Endothelial cell (in vitro differentiated cells): Measurements from ENCODE around the gene WDR46. TPM values are rescaled to one million over a fixed set of nuclear protein-coding genes. Genes with fewer than 3 reads are reported as not detected.
A peak's percentile ranks its signal among the peaks of the same experiment; 100 is the strongest.

Source experiments
- DNase-seq: peaks from one replicate; pipeline ENCODE4 v3.0.0; 2021; ENCODE audit warnings: low spot score
- H3K27ac Mint-ChIP-seq: one replicate; pipeline ENCODE4 v1.8.0; 2021; ENCODE audit warnings: mixed read lengths, inconsistent platforms; ENCODE audit not compliant: unreplicated experiment
- H3K27me3 Mint-ChIP-seq: one replicate; pipeline ENCODE4 v1.8.0; 2021; ENCODE audit warnings: mild to moderate bottlenecking, moderate library complexity, mixed read lengths, inconsistent platforms; ENCODE audit not compliant: unreplicated experiment
- H3K36me3 Mint-ChIP-seq: one replicate; pipeline ENCODE4 v1.8.0; 2021; ENCODE audit warnings: mild to moderate bottlenecking, low read depth, mixed read lengths, inconsistent platforms; ENCODE audit not compliant: unreplicated experiment
- H3K4me1 Mint-ChIP-seq: one replicate; pipeline ENCODE4 v1.8.0; 2021; ENCODE audit warnings: mild to moderate bottlenecking, mixed read lengths, inconsistent platforms; ENCODE audit not compliant: unreplicated experiment
- H3K4me3 Mint-ChIP-seq: one replicate; pipeline ENCODE4 v1.8.0; 2021; ENCODE audit warnings: mild to moderate bottlenecking, mixed read lengths, inconsistent platforms; ENCODE audit not compliant: unreplicated experiment
- H3K9me3 Mint-ChIP-seq: one replicate; pipeline ENCODE4 v1.8.0; 2021; ENCODE audit warnings: mixed read lengths, inconsistent platforms; ENCODE audit not compliant: unreplicated experiment
- microRNA-seq: library from miRNA; unstranded; fragments of <30 nt; microRNA quantifications from one replicate; pipeline ENCODE4, GENCODE V29; 2020; ENCODE audit not compliant: unreplicated experiment
- total RNA-seq: library from RNA; stranded (reverse); fragmentation: NEBNext Ultra II Directional; extraction: Animal tissue kit (Norgen Biotek cat#: 25700); gene quantifications from one replicate; pipeline ENCODE4 v1.2.1, GENCODE V29; 2021; ENCODE audit not compliant: unreplicated experiment
- TF ChIP-seq, protein P1 (sequence below): fragments of 200-600 bp; sonication (generic); IDR thresholded peaks from one replicate; pipeline ENCODE4 v1.5.0; 2021; ENCODE audit warnings: antibody characterized with exemption; ENCODE audit not compliant: unreplicated experiment

The WDR46 gene
- total RNA-seq, 1 donor from 2014 or later: 48.5 TPM

DNA sequence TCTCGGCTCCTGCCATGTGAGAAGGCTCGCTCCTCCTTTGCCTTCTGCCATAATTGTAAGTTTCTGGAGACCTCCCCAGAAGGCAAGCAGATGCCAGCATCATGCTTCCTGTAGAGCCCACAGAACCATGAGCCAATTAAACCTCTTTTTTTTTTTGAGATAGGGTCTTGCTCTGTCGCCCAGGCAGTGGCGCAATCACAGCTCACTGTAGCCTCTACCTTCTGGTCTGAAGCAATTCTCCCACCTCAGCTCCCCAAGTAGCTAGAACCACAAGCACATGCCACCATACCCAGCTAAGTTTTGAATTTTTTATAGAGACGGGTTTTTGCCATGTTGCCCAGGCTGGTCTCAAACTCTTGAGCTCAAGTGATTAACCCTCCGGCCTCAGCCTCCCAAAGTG lies 52.2 kb downstream of the WDR46 start:
- Mint-ChIP-seq H3K27ac (no peak overlapping the region), H3K4me3 (no peak overlapping the region), H3K4me1 (peaks cover 4% of the 10 kb centered on the region), H3K27me3 (peaks cover 8% of the 10 kb centered on the region), H3K9me3 (no peaks in the 10 kb centered on the region), H3K36me3 (no peaks in the 10 kb centered on the region)
- DNase-seq: no peak
- TF ChIP-seq, protein P1, sequence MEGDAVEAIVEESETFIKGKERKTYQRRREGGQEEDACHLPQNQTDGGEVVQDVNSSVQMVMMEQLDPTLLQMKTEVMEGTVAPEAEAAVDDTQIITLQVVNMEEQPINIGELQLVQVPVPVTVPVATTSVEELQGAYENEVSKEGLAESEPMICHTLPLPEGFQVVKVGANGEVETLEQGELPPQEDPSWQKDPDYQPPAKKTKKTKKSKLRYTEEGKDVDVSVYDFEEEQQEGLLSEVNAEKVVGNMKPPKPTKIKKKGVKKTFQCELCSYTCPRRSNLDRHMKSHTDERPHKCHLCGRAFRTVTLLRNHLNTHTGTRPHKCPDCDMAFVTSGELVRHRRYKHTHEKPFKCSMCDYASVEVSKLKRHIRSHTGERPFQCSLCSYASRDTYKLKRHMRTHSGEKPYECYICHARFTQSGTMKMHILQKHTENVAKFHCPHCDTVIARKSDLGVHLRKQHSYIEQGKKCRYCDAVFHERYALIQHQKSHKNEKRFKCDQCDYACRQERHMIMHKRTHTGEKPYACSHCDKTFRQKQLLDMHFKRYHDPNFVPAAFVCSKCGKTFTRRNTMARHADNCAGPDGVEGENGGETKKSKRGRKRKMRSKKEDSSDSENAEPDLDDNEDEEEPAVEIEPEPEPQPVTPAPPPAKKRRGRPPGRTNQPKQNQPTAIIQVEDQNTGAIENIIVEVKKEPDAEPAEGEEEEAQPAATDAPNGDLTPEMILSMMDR: no peak

DNA sequence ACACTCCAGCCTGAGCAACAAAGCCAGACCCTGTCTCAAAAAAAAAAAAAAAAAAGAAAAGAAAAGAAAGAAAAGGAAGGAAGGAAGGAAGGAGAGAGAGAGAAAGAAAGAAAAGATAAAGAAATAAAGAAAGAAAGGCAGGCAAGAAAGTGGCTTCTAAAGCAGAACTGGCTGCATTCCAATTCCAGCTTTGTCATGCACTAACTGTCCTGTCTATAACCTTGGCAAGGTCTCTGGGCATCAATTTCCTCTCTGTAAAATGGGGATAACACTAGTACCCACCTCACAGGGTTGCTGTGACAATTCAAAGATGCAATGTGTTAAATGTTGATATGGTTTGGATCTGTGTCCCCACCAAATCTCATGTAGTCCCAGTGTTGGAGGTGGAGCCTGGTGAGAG lies 52.7 kb downstream of the WDR46 start:
- H3K4me1 Mint-ChIP-seq: peaks cover 4% of the 10 kb centered on the region
- peaks cover 8% of the 10 kb centered on the region for H3K27me3 Mint-ChIP-seq
- H3K36me3 Mint-ChIP-seq: no peaks in the 10 kb centered on the region
- TF ChIP-seq, protein P1: no peak
- no peak overlapping the region for H3K4me3 Mint-ChIP-seq
- DNase-seq: no peak
- H3K27ac Mint-ChIP-seq: no peak overlapping the region
- H3K9me3 Mint-ChIP-seq: no peaks in the 10 kb centered on the region

DNA sequence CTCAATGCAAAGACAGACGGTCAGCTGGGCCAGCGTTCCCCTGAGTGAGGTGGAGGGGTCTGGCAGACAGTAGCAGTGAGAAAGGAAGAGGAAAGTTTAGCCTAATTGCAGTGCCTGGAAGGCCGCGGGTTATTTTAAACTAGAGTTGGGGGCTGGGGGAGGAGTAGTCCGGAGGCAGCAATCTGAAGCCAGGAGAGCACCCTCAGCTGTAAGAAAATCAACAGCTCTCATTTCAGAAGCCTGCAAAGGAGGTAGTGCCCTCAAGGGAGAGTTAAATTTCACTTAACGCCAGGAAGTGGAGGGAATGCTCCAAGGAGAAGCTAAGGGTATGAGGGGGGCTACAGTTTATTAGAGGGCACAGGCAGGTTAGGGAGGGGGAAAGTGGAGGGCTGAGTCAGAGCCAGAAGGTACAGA lies 53.8 kb downstream of the WDR46 start:
- Mint-ChIP-seq H3K4me1 (peaks cover under 1% of the 10 kb centered on the region), H3K27ac (no peak overlapping the region), H3K9me3 (no peaks in the 10 kb centered on the region), H3K27me3 (peaks cover 5% of the 10 kb centered on the region), H3K4me3 (peak overlapping the region; percentile 38), H3K36me3 (no peaks in the 10 kb centered on the region)
- TF ChIP-seq, protein P1: no peak
- no peak for DNase-seq

Small RNA genes within 50 kb of the gene (microRNA-seq; reads per million reads assigned to microRNA genes)
- gene MIR6834: not detected
- not detected for gene MIR6873

Other genes starting within 250 kb of the WDR46 start
- gene HLA-DPA1, start 215.6 kb downstream of the WDR46 start, total RNA-seq: 8.5 TPM
- 14.4 TPM for gene HLA-DPB1, start 213.2 kb downstream of the WDR46 start, total RNA-seq
- gene COL11A2, start 96.8 kb downstream of the WDR46 start, total RNA-seq: 127 TPM
- gene RXRB, start 88.6 kb downstream of the WDR46 start, total RNA-seq: 35.8 TPM
- 108 TPM for gene SLC39A7, start 88.4 kb downstream of the WDR46 start, total RNA-seq
- 6.5 TPM for gene HSD17B8, start 84.6 kb downstream of the WDR46 start, total RNA-seq
- 19.6 TPM for gene RING1, start 80.7 kb downstream of the WDR46 start, total RNA-seq
- gene VPS52, start 17.4 kb downstream of the WDR46 start, total RNA-seq: 41.8 TPM
- gene RPS18, start 17.2 kb downstream of the WDR46 start, total RNA-seq: 2,251 TPM
- gene B3GALT4, start 12.1 kb downstream of the WDR46 start, total RNA-seq: 3.8 TPM
- 33.3 TPM for gene PFDN6, start 362 bp upstream of the WDR46 start, total RNA-seq
- 167 TPM for gene RGL2, start 9.7 kb upstream of the WDR46 start, total RNA-seq
- gene TAPBP, start 24.8 kb upstream of the WDR46 start, total RNA-seq: 57.1 TPM
- 16.9 TPM for gene ZBTB22, start 28.5 kb upstream of the WDR46 start, total RNA-seq
- gene DAXX, start 33.7 kb upstream of the WDR46 start, total RNA-seq: 49.6 TPM
- 19.0 TPM for gene KIFC1, start 102.6 kb upstream of the WDR46 start, total RNA-seq
- gene PHF1, start 121.8 kb upstream of the WDR46 start, total RNA-seq: 60.0 TPM
- gene CUTA, start 128.9 kb upstream of the WDR46 start, total RNA-seq: 163 TPM
- gene SYNGAP1, start 130.8 kb upstream of the WDR46 start, total RNA-seq: 48.6 TPM
- 18.7 TPM for gene ZBTB9, start 165.3 kb upstream of the WDR46 start, total RNA-seq